Brain microvascular endothelial cell (primary cell): ENCODE results near the gene MRO.
A peak's percentile ranks its signal among the peaks of the same experiment; 100 is the strongest.

ENCODE experiments used
- DNase-seq: peaks from one replicate; pipeline ENCODE4 v3.0.0-alpha.2; 2020
- H3K27ac ChIP-seq: fragments of 250-450 bp; sonication (Bioruptor Pico); 2 replicates; pipeline ENCODE4 v1.5.1; 2020; ENCODE audit warnings: mild to moderate bottlenecking, moderate library complexity
- H3K27me3 ChIP-seq: fragments of 250-450 bp; sonication (Bioruptor Pico); replicated peaks from 2 replicates; pipeline ENCODE4 v1.5.1; 2020; ENCODE audit warnings: mild to moderate bottlenecking
- H3K36me3 ChIP-seq: fragments of 250-450 bp; sonication (Bioruptor Pico); replicated peaks from 2 replicates; pipeline ENCODE4 v1.5.1; 2020; ENCODE audit warnings: mild to moderate bottlenecking
- H3K4me3 ChIP-seq: 2 replicates; pipeline ENCODE4 v1.5.1; 2011; ENCODE audit warnings: low read depth, mild to moderate bottlenecking, control low read depth, low read length, moderate library complexity
- CTCF ChIP-seq: IDR thresholded peaks from 2 replicates; pipeline ENCODE4 v1.5.1; 2011; ENCODE audit warnings: low read depth, mild to moderate bottlenecking, moderate library complexity, low read length, control low read depth, inconsistent platforms; ENCODE audit errors: missing control alignments
- in situ Hi-C: cut with HindIII; loops from 2 replicates; pipeline ENCODE4 v1.10.0; 2017; ENCODE audit warnings: low sequenced_read_pairs, low pct_ligation_motif_present

The MRO gene

GRCh38 chr18:50849419-50849821 lies 29.6 kb upstream of the MRO start:
- H3K27ac ChIP-seq: peak overlapping the region; percentile 27
- H3K4me3 ChIP-seq: no peak overlapping the region
- H3K36me3 ChIP-seq: no peaks in the 10 kb centered on the region
- in situ Hi-C loops: no loop called here
- H3K27me3 ChIP-seq: no peaks in the 10 kb centered on the region
- no peak for TF ChIP-seq CTCF
- no peak for DNase-seq

GRCh38 chr18:50848991-50849390 lies 29.2 kb upstream of the MRO start:
- Histone ChIP-seq H3K36me3 (no peaks in the 10 kb centered on the region), H3K27ac (peak overlapping the region; percentile 27), H3K27me3 (no peaks in the 10 kb centered on the region), H3K4me3 (no peak overlapping the region)
- in situ Hi-C loops: no loop called here
- TF ChIP-seq CTCF: no peak
- no peak for DNase-seq

GRCh38 chr18:50848061-50848551 lies 28.3 kb upstream of the MRO start:
- Histone ChIP-seq H3K36me3 (no peaks in the 10 kb centered on the region), H3K27ac (no peak overlapping the region), H3K27me3 (no peaks in the 10 kb centered on the region), H3K4me3 (no peak overlapping the region)
- in situ Hi-C loops: no loop called here
- DNase-seq: no peak
- no peak for TF ChIP-seq CTCF

- no peak overlapping the region for H3K4me3 ChIP-seq
- H3K27me3 ChIP-seq: no peaks in the 10 kb centered on the region
- no peak for TF ChIP-seq CTCF
- peak; percentile 74 for DNase-seq
- no peaks in the 10 kb centered on the region for H3K36me3 ChIP-seq
- no peak overlapping the region for H3K27ac ChIP-seq
- in situ Hi-C loops: no loop called here
Measured at GRCh38 chr18:50847192-50847591, 27.4 kb upstream of the MRO start.

- no peak for TF ChIP-seq CTCF
- H3K4me3 ChIP-seq: no peak overlapping the region
- no peaks in the 10 kb centered on the region for H3K27me3 ChIP-seq
- no peaks in the 10 kb centered on the region for H3K36me3 ChIP-seq
- in situ Hi-C loops: no loop called here
- H3K27ac ChIP-seq: no peak overlapping the region
- DNase-seq: no peak
Measured at GRCh38 chr18:50844960-50845359, 25.1 kb upstream of the MRO start.

GRCh38 chr18:50844554-50844953 lies 24.7 kb upstream of the MRO start:
- H3K36me3 ChIP-seq: no peaks in the 10 kb centered on the region
- no peak for DNase-seq
- H3K4me3 ChIP-seq: no peak overlapping the region
- no peak for TF ChIP-seq CTCF
- no peaks in the 10 kb centered on the region for H3K27me3 ChIP-seq
- in situ Hi-C loops: no loop called here
- H3K27ac ChIP-seq: no peak overlapping the region
